ENCODE results near the gene SLC6A6.

GRCh38 chr3:14480207-14481017, 78.0 kb downstream of the SLC6A6 start:
- TF ChIP-seq POLR2A (IDR thresholded peaks at IDR 0.05) (no peak), CTCF (IDR thresholded peaks at IDR 0.05) (no peak)
